Loucy (cell line): ENCODE results near the gene PLXNA2.

Experiments
- H2AFZ ChIP-seq: fragments of 200-600 bp; sonication (generic); 2 replicates; pipeline ENCODE4 v1.6.0; 2016; ENCODE audit warnings: antibody characterized with exemption, mild to moderate bottlenecking, low read length, moderate library complexity
- H3F3A ChIP-seq: fragments of 200-600 bp; 2 replicates; pipeline ENCODE4 v1.6.0; 2016; ENCODE audit warnings: antibody characterized with exemption, low read depth, mild to moderate bottlenecking
- H3K27me3 ChIP-seq: fragments of 200-600 bp; sonication (generic); 2 replicates; pipeline ENCODE4 v1.6.1; 2014; ENCODE audit warnings: low read length, mild to moderate bottlenecking; ENCODE audit not compliant: insufficient read depth, poor library complexity, severe bottlenecking
- H3K36me3 ChIP-seq: fragments of 200-600 bp; sonication (generic); 2 replicates; pipeline ENCODE4 v1.6.1; 2016; ENCODE audit warnings: low read length; ENCODE audit not compliant: insufficient read depth
- H3K4me1 ChIP-seq: fragments of 200-600 bp; sonication (generic); 2 replicates; pipeline ENCODE4 v1.5.1; 2014; ENCODE audit warnings: low read length, mild to moderate bottlenecking; ENCODE audit not compliant: insufficient read depth, poor library complexity, severe bottlenecking
- H3K4me2 ChIP-seq: fragments of 200-600 bp; sonication (generic); 2 replicates; pipeline ENCODE4 v1.6.0; 2014; ENCODE audit warnings: antibody characterized with exemption, low read length, low read depth, mild to moderate bottlenecking; ENCODE audit not compliant: poor library complexity, severe bottlenecking
- H3K4me3 ChIP-seq: fragments of 200-600 bp; sonication (generic); 2 replicates; pipeline ENCODE4 v1.5.1; 2014; ENCODE audit warnings: low read length, mild to moderate bottlenecking, mixed read lengths; ENCODE audit not compliant: poor library complexity, severe bottlenecking
- H3K79me2 ChIP-seq: fragments of 200-600 bp; sonication (generic); 2 replicates; pipeline ENCODE4 v1.6.1; 2014; ENCODE audit warnings: low read length; ENCODE audit not compliant: insufficient read depth
- H3K9ac ChIP-seq: fragments of 200-600 bp; sonication (generic); 2 replicates; pipeline ENCODE4 v1.6.0; 2014; ENCODE audit warnings: mild to moderate bottlenecking, low read depth, low read length, moderate library complexity; ENCODE audit not compliant: poor library complexity, severe bottlenecking
- H3K9me2 ChIP-seq: fragments of 200-600 bp; sonication (generic); replicated peaks from 2 replicates; pipeline ENCODE4 v1.6.1; 2016; ENCODE audit warnings: low read depth, low read length, mixed read lengths
- H3K9me3 ChIP-seq: fragments of 200-600 bp; sonication (generic); 2 replicates; pipeline ENCODE4 v1.6.1; 2014; ENCODE audit warnings: mild to moderate bottlenecking, antibody characterized with exemption, low read length, low read depth; ENCODE audit not compliant: insufficient read depth
- H4K20me1 ChIP-seq: fragments of 200-600 bp; sonication (generic); 2 replicates; pipeline ENCODE4 v1.6.0; 2014; ENCODE audit warnings: antibody characterized with exemption, low read length, mild to moderate bottlenecking; ENCODE audit not compliant: insufficient read depth, poor library complexity, severe bottlenecking
- EZH2phosphoT487 ChIP-seq: fragments of 200-600 bp; IDR thresholded peaks from 2 replicates; pipeline ENCODE4 v1.6.1; 2018; ENCODE audit warnings: antibody characterized with exemption, mild to moderate bottlenecking, moderate library complexity, borderline replicate concordance
- TF ChIP-seq, protein P1 (sequence below): fragments of 200-600 bp; sonication (generic); conservative IDR thresholded peaks from 2 replicates; pipeline ENCODE4 v1.5.1; 2014; ENCODE audit warnings: mild to moderate bottlenecking, antibody characterized with exemption, low read length

Gene PLXNA2

DNA sequence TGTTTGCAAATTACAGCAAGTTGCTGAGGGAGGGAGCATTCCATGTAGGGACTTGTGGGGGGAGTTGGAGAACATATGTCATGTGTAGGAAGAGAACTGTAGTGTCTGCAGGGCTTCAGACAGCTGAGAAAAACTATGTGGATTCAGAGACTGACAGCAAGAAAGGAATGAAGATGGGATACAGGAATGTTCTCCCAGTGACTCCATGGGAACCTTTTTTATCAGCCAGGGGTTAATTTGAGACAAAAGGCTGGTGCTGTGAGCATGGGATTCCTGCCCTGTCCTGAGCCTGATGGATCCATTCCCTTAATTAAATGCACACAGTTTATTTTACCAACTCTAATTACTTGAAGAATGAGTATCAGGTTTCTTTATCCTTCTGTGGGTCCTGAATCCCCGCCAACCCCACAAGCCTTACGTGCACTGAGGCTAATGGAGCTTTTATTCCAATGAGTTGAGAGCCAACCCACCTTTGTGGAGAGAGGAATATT is 26.5 kb upstream of the PLXNA2 start:
- Histone ChIP-seq H3K9me2 (no peaks in the 10 kb centered on the region), H3K9ac (no peak overlapping the region), H3K4me1 (no peaks in the 10 kb centered on the region), H3K4me2 (no peak overlapping the region), H3F3A (no peaks in the 10 kb centered on the region), H3K79me2 (no peaks in the 10 kb centered on the region), H2AFZ (no peak overlapping the region), H3K4me3 (no peak overlapping the region), H3K9me3 (no peaks in the 10 kb centered on the region), H4K20me1 (no peaks in the 10 kb centered on the region), H3K27me3 (no peaks in the 10 kb centered on the region), H3K36me3 (no peaks in the 10 kb centered on the region)
- TF ChIP-seq, protein P1, sequence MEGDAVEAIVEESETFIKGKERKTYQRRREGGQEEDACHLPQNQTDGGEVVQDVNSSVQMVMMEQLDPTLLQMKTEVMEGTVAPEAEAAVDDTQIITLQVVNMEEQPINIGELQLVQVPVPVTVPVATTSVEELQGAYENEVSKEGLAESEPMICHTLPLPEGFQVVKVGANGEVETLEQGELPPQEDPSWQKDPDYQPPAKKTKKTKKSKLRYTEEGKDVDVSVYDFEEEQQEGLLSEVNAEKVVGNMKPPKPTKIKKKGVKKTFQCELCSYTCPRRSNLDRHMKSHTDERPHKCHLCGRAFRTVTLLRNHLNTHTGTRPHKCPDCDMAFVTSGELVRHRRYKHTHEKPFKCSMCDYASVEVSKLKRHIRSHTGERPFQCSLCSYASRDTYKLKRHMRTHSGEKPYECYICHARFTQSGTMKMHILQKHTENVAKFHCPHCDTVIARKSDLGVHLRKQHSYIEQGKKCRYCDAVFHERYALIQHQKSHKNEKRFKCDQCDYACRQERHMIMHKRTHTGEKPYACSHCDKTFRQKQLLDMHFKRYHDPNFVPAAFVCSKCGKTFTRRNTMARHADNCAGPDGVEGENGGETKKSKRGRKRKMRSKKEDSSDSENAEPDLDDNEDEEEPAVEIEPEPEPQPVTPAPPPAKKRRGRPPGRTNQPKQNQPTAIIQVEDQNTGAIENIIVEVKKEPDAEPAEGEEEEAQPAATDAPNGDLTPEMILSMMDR = no peak
- no peak for TF ChIP-seq EZH2phosphoT487

DNA sequence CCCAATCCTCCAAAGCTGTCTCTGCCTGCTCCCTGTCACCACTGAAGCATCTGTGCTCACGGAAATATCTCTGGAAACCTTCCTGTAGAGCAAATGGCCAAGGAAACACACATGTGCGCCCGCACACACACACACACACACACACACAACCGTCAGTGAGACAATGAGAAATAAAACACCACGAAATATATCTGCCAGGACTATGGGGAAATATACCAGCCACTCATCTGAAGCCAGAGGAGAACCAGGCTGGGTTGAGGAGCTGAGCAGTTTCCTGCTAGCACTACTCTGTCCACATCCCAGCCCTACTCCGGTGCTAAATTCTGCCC is 25.1 kb upstream of the PLXNA2 start:
- Histone ChIP-seq H3F3A (no peaks in the 10 kb centered on the region), H3K9me3 (no peaks in the 10 kb centered on the region), H3K9me2 (no peaks in the 10 kb centered on the region), H3K4me2 (no peak overlapping the region), H3K9ac (no peak overlapping the region), H3K36me3 (no peaks in the 10 kb centered on the region), H4K20me1 (no peaks in the 10 kb centered on the region), H2AFZ (no peak overlapping the region), H3K4me1 (no peaks in the 10 kb centered on the region), H3K4me3 (no peak overlapping the region), H3K79me2 (no peaks in the 10 kb centered on the region), H3K27me3 (no peaks in the 10 kb centered on the region)
- no peak for TF ChIP-seq EZH2phosphoT487
- TF ChIP-seq, protein P1 = no peak

DNA sequence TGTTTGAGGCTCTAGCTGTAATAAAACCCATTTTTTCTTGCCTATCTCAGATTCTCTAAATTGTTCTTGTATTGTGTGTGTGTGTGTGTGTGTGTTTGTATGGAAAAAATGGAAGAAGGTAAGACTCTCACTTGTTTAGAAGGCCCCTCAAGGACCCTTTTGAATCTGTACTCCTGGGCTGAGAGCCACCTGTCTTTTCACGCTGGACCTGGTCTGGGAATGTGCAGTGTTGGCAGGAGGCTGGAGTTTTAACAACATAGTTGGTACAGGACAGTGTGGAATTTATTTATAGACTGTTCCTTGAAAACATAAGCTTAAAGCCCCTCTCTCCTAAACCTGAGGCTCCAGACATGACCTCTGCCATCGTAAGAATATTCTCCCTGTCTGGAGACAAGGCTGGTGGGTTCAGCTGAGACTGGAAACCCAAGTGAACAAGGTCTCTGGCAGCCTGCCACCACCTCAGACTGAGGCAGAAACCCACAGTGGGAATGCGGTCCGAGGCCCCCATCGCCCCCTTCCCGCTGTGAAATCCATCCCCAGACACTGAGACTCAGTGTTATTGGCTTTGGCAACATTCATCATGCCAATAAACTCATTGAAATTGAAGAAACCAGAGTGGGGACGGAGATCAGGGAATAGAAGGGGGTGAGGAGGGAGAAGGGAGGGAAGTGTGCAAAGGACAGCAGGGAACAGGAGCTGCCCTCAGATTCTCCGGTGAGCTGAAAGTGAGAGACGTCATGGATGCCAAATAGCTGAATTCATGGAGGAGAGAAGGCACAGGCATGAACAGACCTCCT is 24.6 kb upstream of the PLXNA2 start:
- Histone ChIP-seq H2AFZ (no peak overlapping the region), H3K4me1 (no peaks in the 10 kb centered on the region), H3K9ac (no peak overlapping the region), H3K27me3 (no peaks in the 10 kb centered on the region), H3K4me2 (no peak overlapping the region), H3K9me2 (no peaks in the 10 kb centered on the region), H3K4me3 (no peak overlapping the region), H3K36me3 (no peaks in the 10 kb centered on the region), H4K20me1 (no peaks in the 10 kb centered on the region), H3K9me3 (no peaks in the 10 kb centered on the region), H3F3A (no peaks in the 10 kb centered on the region), H3K79me2 (no peaks in the 10 kb centered on the region)
- TF ChIP-seq, protein P1 = no peak
- no peak for TF ChIP-seq EZH2phosphoT487
